CD4-positive, alpha-beta memory T cell (primary cell): ENCODE data around the gene DOCK1. TPM values are rescaled to one million over a fixed set of nuclear protein-coding genes. Genes with fewer than 3 reads are reported as not detected.

Experiments
- CTCF ChIA-PET: fragments of 350-600 bp; sonication (Branson Sonifier 250); formaldehyde crosslinking; loops from one replicate; lab custom pipeline; 2021; ENCODE audit warnings: inconsistent platforms; ENCODE audit not compliant: partially characterized antibody; lab: Charles Lee
- POLR2A ChIA-PET: fragments of 350-600 bp; sonication (Branson Sonifier 250); formaldehyde crosslinking; loops from one replicate; lab custom pipeline; 2021; ENCODE audit not compliant: partially characterized antibody; lab: Charles Lee
- DNase-seq, 5 donors: peaks; one replicate each; pipeline versions ENCODE4 v3.0.0 to v3.0.0-alpha.2; 2020 to 2022; ENCODE audit warnings: mixed read lengths in 1 of 5
- H3K27ac ChIP-seq: one replicate; pipeline ENCODE4 v1.7.0; 2013; ENCODE audit warnings: low read depth, low read length
- H3K27me3 ChIP-seq: 2 replicates; pipeline ENCODE4 v1.7.0; 2013; ENCODE audit warnings: mild to moderate bottlenecking, low read length, moderate library complexity; ENCODE audit not compliant: insufficient read depth
- H3K36me3 ChIP-seq: 2 replicates; pipeline ENCODE4 v1.7.0; 2013; ENCODE audit warnings: mild to moderate bottlenecking, low read length, moderate library complexity; ENCODE audit not compliant: insufficient read depth
- H3K4me1 ChIP-seq: 2 replicates; pipeline ENCODE4 v1.7.0; 2013; ENCODE audit warnings: mild to moderate bottlenecking, low read length, moderate library complexity; ENCODE audit not compliant: insufficient read depth
- H3K4me3 ChIP-seq, 2 donors: one replicate each; pipeline ENCODE4 v1.7.0; 2013; ENCODE audit warnings: low read length in 2 of 2, mild to moderate bottlenecking in 1 of 2
- H3K9me3 ChIP-seq, 2 donors: one replicate each; pipeline ENCODE4 v1.7.0; 2013; ENCODE audit warnings: low read length in 2 of 2, control low read depth in 1 of 2; ENCODE audit not compliant: control insufficient read depth in 1 of 2
- H3K27ac Mint-ChIP-seq, 7 donors: one replicate each; pipeline ENCODE4 v1.8.0; 2020 to 2021; ENCODE audit warnings: mixed read lengths in 7 of 7, mild to moderate bottlenecking in 6 of 7, inconsistent platforms in 3 of 7, moderate library complexity in 3 of 7
- H3K27me3 Mint-ChIP-seq, 2 donors: one replicate each; pipeline ENCODE4 v1.8.0; 2020 to 2021; ENCODE audit warnings: mixed read lengths in 2 of 2
- H3K36me3 Mint-ChIP-seq, 2 donors: one replicate each; pipeline ENCODE4 v1.8.0; 2020 to 2021; ENCODE audit warnings: mixed read lengths in 2 of 2, inconsistent platforms in 1 of 2, mild to moderate bottlenecking in 1 of 2
- H3K4me1 Mint-ChIP-seq, 4 donors: one replicate each; pipeline ENCODE4 v1.8.0; 2020 to 2021; ENCODE audit warnings: mixed read lengths in 4 of 4, mild to moderate bottlenecking in 1 of 4
- H3K4me3 Mint-ChIP-seq, 8 donors: one replicate each; pipeline ENCODE4 v1.8.0; 2020 to 2021; ENCODE audit warnings: mixed read lengths in 8 of 8, mild to moderate bottlenecking in 7 of 8, moderate library complexity in 6 of 8, inconsistent platforms in 3 of 8
- H3K9me3 Mint-ChIP-seq, 8 donors: one replicate each; pipeline ENCODE4 v1.8.0; 2020 to 2021; ENCODE audit warnings: mixed read lengths in 8 of 8, mild to moderate bottlenecking in 5 of 8, inconsistent platforms in 3 of 8, moderate library complexity in 1 of 8
- intact Hi-C: fragments of 100-400 bp; cut with micrococcal nuclease; formaldehyde crosslinking; loops from one replicate; pipeline ENCODE4 v1.15.1; 2023
- polyA plus RNA-seq, 2 donors: library from polyadenylated mRNA; unstranded; fragments of 300-500 nt; fragmentation: Illumina TruSeq; gene quantifications; one replicate each; pipeline ENCODE4 v1.2.3, GENCODE V29; 2021
- total RNA-seq, 2 experiments: library from RNA; stranded (reverse); gene quantifications; one replicate each; pipeline ENCODE4 v1.2.3, GENCODE V29; 2021

Gene DOCK1
- total and polyA plus RNA-seq, 4 experiments from 2014 or later = 0.17 TPM; not detected in 2

- H3K4me1 ChIP-seq = no peaks in the 10 kb centered on the region
- H3K4me1 Mint-ChIP-seq = no peaks in the 10 kb centered on the region
- POLR2A ChIA-PET = no interaction called here
- peaks cover 0 to 2% of the 10 kb centered on the region in 2 donors for H3K27me3 Mint-ChIP-seq
- no peaks in the 10 kb centered on the region for H3K27me3 ChIP-seq
- H3K27ac ChIP-seq = no peak overlapping the region
- H3K36me3 Mint-ChIP-seq = no peaks in the 10 kb centered on the region
- no peaks in the 10 kb centered on the region for H3K36me3 ChIP-seq
- CTCF ChIA-PET = no interaction called here
- H3K4me3 Mint-ChIP-seq = no peak overlapping the region
- H3K27ac Mint-ChIP-seq = no peak overlapping the region
- H3K9me3 Mint-ChIP-seq = no peaks in the 10 kb centered on the region
- DNase-seq = no peak
- H3K4me3 ChIP-seq = no peak overlapping the region
- intact Hi-C loops = no loop called here
- H3K9me3 ChIP-seq = no peaks in the 10 kb centered on the region
These were observed 463.7 kb downstream of the DOCK1 start for GRCh38 chr10:127368929-127369328.

GRCh38 chr10:127370601-127371000 is 465.4 kb downstream of the DOCK1 start:
- H3K36me3 Mint-ChIP-seq = no peaks in the 10 kb centered on the region
- POLR2A ChIA-PET = no interaction called here
- no peak for DNase-seq

GRCh38 chr10:127372361-127372760 is 467.1 kb downstream of the DOCK1 start:
- Histone ChIP-seq H3K36me3 (no peaks in the 10 kb centered on the region), H3K27me3 (no peaks in the 10 kb centered on the region), H3K9me3 (no peaks in the 10 kb centered on the region), H3K4me3 (no peak overlapping the region), H3K4me1 (no peaks in the 10 kb centered on the region), H3K27ac (no peak overlapping the region)
- DNase-seq = no peak
- Mint-ChIP-seq H3K27ac (no peak overlapping the region), H3K36me3 (no peaks in the 10 kb centered on the region), H3K27me3 (peaks cover 0 to 2% of the 10 kb centered on the region in 2 donors), H3K9me3 (peaks cover 0 to 3% (median 0%) of the 10 kb centered on the region in 8 donors), H3K4me3 (no peak overlapping the region), H3K4me1 (no peaks in the 10 kb centered on the region)
- POLR2A ChIA-PET = no interaction called here
- intact Hi-C loops = no loop called here
- CTCF ChIA-PET = no interaction called here

More at GRCh38 chr10:127370601-127371000, 465.4 kb downstream of the DOCK1 start:
- Histone ChIP-seq H3K4me3 (no peak overlapping the region), H3K9me3 (no peaks in the 10 kb centered on the region), H3K27me3 (no peaks in the 10 kb centered on the region), H3K4me1 (no peaks in the 10 kb centered on the region), H3K27ac (no peak overlapping the region), H3K36me3 (no peaks in the 10 kb centered on the region)
- peaks cover 0 to 2% of the 10 kb centered on the region in 2 donors for H3K27me3 Mint-ChIP-seq
- no peaks in the 10 kb centered on the region for H3K4me1 Mint-ChIP-seq
- CTCF ChIA-PET = no interaction called here
- H3K9me3 Mint-ChIP-seq = peaks cover 0 to 3% (median 0%) of the 10 kb centered on the region in 8 donors
- no peak overlapping the region for H3K4me3 Mint-ChIP-seq
- intact Hi-C loops = no loop called here
- H3K27ac Mint-ChIP-seq = no peak overlapping the region

GRCh38 chr10:127374074-127374680 is 468.9 kb downstream of the DOCK1 start:
- Mint-ChIP-seq H3K27me3 (peaks cover 1 to 2% of the 10 kb centered on the region in 2 donors), H3K36me3 (no peaks in the 10 kb centered on the region), H3K27ac (no peak overlapping the region), H3K9me3 (peaks cover 0 to 3% (median 0%) of the 10 kb centered on the region in 8 donors), H3K4me1 (no peaks in the 10 kb centered on the region), H3K4me3 (no peak overlapping the region)
- ChIA-PET POLR2A (no interaction called here), CTCF (no interaction called here)
- Histone ChIP-seq H3K9me3 (no peaks in the 10 kb centered on the region), H3K27me3 (no peaks in the 10 kb centered on the region), H3K4me1 (no peaks in the 10 kb centered on the region), H3K36me3 (no peaks in the 10 kb centered on the region), H3K27ac (no peak overlapping the region), H3K4me3 (no peak overlapping the region)
- DNase-seq = no peak
- intact Hi-C loops = no loop called here

DNA sequence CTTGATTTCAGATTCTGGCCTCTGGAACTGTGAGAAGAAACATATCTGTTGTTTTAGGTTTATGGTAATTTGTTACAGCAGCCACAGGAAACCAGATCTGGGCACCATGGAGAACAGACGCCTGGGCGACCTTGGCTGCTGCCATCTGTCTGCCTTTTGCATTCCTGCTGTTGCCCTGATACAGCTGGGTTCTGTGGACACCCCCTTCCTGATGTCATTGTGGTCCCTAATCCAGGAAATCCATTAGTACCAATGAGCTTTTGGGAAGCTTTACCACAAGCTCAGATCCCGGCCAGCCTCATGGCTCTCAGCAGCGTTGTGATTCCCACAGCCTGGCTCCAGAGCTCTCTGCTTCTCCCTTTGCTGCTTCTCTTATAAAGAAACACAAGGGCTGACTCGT is 469.7 kb downstream of the DOCK1 start:
- H3K4me3 Mint-ChIP-seq = no peak overlapping the region
- no peak for DNase-seq
- H3K27ac Mint-ChIP-seq = no peak overlapping the region
- H3K9me3 ChIP-seq = no peaks in the 10 kb centered on the region
- no peaks in the 10 kb centered on the region for H3K4me1 Mint-ChIP-seq
- H3K4me1 ChIP-seq = no peaks in the 10 kb centered on the region
- no peaks in the 10 kb centered on the region for H3K27me3 ChIP-seq
- peaks cover under 1 to 1% of the 10 kb centered on the region in 2 donors for H3K27me3 Mint-ChIP-seq
- H3K9me3 Mint-ChIP-seq = peaks cover 0 to 3% (median 0%) of the 10 kb centered on the region in 8 donors
- H3K36me3 ChIP-seq = no peaks in the 10 kb centered on the region
- intact Hi-C loops = no loop called here
- H3K36me3 Mint-ChIP-seq = no peaks in the 10 kb centered on the region
- POLR2A ChIA-PET = no interaction called here
- CTCF ChIA-PET = no interaction called here
- no peak overlapping the region for H3K27ac ChIP-seq
- H3K4me3 ChIP-seq = no peak overlapping the region

- no peak for DNase-seq
- intact Hi-C loops = no loop called here
- ChIA-PET POLR2A (no interaction called here), CTCF (no interaction called here)
- H3K4me1 ChIP-seq = no peaks in the 10 kb centered on the region
- Mint-ChIP-seq H3K4me1 (no peaks in the 10 kb centered on the region), H3K27me3 (peaks cover 0 to 1% of the 10 kb centered on the region in 2 donors), H3K27ac (no peak overlapping the region), H3K4me3 (no peak overlapping the region), H3K36me3 (no peaks in the 10 kb centered on the region), H3K9me3 (peaks cover 0 to 3% (median 0%) of the 10 kb centered on the region in 8 donors)
- H3K27me3 ChIP-seq = no peaks in the 10 kb centered on the region
- no peak overlapping the region for H3K4me3 ChIP-seq
- no peaks in the 10 kb centered on the region for H3K9me3 ChIP-seq
- no peaks in the 10 kb centered on the region for H3K36me3 ChIP-seq
- H3K27ac ChIP-seq = no peak overlapping the region
These were observed 470.2 kb downstream of the DOCK1 start for GRCh38 chr10:127375461-127375860.

DNA sequence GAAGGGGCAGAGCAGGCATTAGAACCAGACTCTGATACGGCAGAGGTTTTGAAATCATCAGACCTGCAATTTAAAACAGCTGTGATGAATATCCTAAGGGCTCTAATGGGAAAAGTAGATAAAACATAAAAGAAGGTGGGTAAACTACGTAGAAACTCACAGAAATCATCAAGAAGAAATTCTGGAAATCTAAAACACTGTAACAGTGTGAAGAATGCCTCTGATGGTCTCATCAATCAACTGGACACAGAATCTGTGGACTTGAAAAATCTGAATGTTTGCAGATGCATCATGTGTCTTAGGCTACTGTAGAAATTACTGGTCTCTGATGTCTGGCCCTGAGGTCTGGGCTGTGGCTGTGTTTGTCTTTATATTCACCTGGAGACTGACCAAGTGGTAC is 470.8 kb downstream of the DOCK1 start:
- Mint-ChIP-seq H3K9me3 (peaks cover 0 to 3% (median 0%) of the 10 kb centered on the region in 8 donors), H3K36me3 (no peaks in the 10 kb centered on the region), H3K4me1 (no peaks in the 10 kb centered on the region), H3K27me3 (peaks cover 0 to 1% of the 10 kb centered on the region in 2 donors), H3K27ac (no peak overlapping the region), H3K4me3 (no peak overlapping the region)
- Histone ChIP-seq H3K36me3 (no peaks in the 10 kb centered on the region), H3K27me3 (no peaks in the 10 kb centered on the region), H3K9me3 (no peaks in the 10 kb centered on the region), H3K4me3 (no peak overlapping the region), H3K27ac (no peak overlapping the region), H3K4me1 (no peaks in the 10 kb centered on the region)
- POLR2A ChIA-PET = no interaction called here
- CTCF ChIA-PET = no interaction called here
- DNase-seq = no peak
- intact Hi-C loops = no loop called here
